SK-N-SH (cell line): ENCODE data around the gene GPR107. TPM values are rescaled to one million over a fixed set of nuclear protein-coding genes. Genes with fewer than 3 reads are reported as not detected.
"Not testable (repeated sequence)": the region's sequence is repeated elsewhere in the genome, so short reads cannot be mapped to it uniquely, and the experiment has no call there.

Source experiments
- CTCF ChIA-PET: fragments of 300-600, 350-600 bp; formaldehyde crosslinking; extraction: SDS; loops from one replicate; lab custom pipeline; 2021; lab: Yijun Ruan, JAX
- POLR2A ChIA-PET: fragments of 350-600 bp; sonication (Branson Sonifier 250); formaldehyde crosslinking; extraction: SDS; loops from one replicate; lab custom pipeline; 2020; ENCODE audit warnings: antibody characterized with exemption, inconsistent platforms; lab: Yijun Ruan, JAX
- DNase-seq: peaks from one replicate; pipeline ENCODE4 v3.0.0; 2012
- H2AFZ ChIP-seq: fragments of 200-600 bp; sonication (generic); 2 replicates; pipeline ENCODE4 v1.8.1; 2016; ENCODE audit warnings: antibody characterized with exemption, mild to moderate bottlenecking, low read depth
- H3F3A ChIP-seq: fragments of 200-600 bp; sonication (generic); replicated peaks from 2 replicates; pipeline ENCODE3; 2016; ENCODE audit warnings: antibody characterized with exemption, mild to moderate bottlenecking; ENCODE audit not compliant: insufficient read depth
- H3K27ac ChIP-seq, 2 experiments: fragments of 200-500 bp in 1 of 2; fragments of 200-600 bp in 1 of 2; sonication (Bioruptor generic) in 1 of 2; sonication (generic), shearing (Covaris generic) in 1 of 2; 2 replicates each; pipeline versions ENCODE4 v1.5.1 to v1.6.1; 2014 to 2016; ENCODE audit warnings: low read depth in 2 of 2, inconsistent platforms in 1 of 2, low read length in 1 of 2, mild to moderate bottlenecking in 1 of 2, mixed read lengths in 1 of 2
- H3K27me3 ChIP-seq: fragments of 200-600 bp; sonication (generic), shearing (Covaris generic); 2 replicates; pipeline ENCODE4 v1.6.1; 2016; ENCODE audit warnings: mixed run types; ENCODE audit not compliant: insufficient read depth
- H3K36me3 ChIP-seq, 2 experiments: fragments of 200-500 bp in 1 of 2; fragments of 200-600 bp in 1 of 2; sonication (Bioruptor generic) in 1 of 2; sonication (generic) in 1 of 2; replicated peaks in 1 of 2; 2 replicates each; pipeline versions ENCODE3 to v1.5.1; 2014 to 2016; ENCODE audit warnings: low read length in 1 of 2, mild to moderate bottlenecking in 1 of 2; ENCODE audit not compliant: insufficient read depth in 2 of 2, control insufficient read depth in 1 of 2
- H3K4me1 ChIP-seq, 2 experiments: fragments of 200-500 bp in 1 of 2; fragments of 200-600 bp in 1 of 2; sonication (Bioruptor generic) in 1 of 2; sonication (generic), shearing (Covaris generic) in 1 of 2; 2 replicates each; pipeline versions ENCODE4 v1.5.1 to v1.6.1; 2014 to 2016; ENCODE audit warnings: low read depth in 1 of 2, low read length in 1 of 2, mixed run types in 1 of 2; ENCODE audit not compliant: insufficient read depth in 2 of 2, control insufficient read depth in 1 of 2
- H3K4me2 ChIP-seq: fragments of 200-600 bp; sonication (generic), shearing (Covaris generic); 2 replicates; pipeline ENCODE4 v1.6.1; 2017; ENCODE audit warnings: mixed run types
- H3K4me3 ChIP-seq, 2 experiments: fragments of 200-500 bp in 1 of 2; fragments of 200-600 bp in 1 of 2; sonication (Bioruptor generic) in 1 of 2; sonication (generic), shearing (Covaris generic) in 1 of 2; 2 replicates each; pipeline versions ENCODE4 v1.5.1 to v1.8.1; 2014 to 2016; ENCODE audit warnings: low read depth in 2 of 2, inconsistent platforms in 1 of 2, low read length in 1 of 2, mild to moderate bottlenecking in 1 of 2, mixed read lengths in 1 of 2, moderate library complexity in 1 of 2
- H3K79me2 ChIP-seq: fragments of 200-600 bp; sonication (generic); 2 replicates; pipeline ENCODE4 v1.8.1; 2017; ENCODE audit warnings: mild to moderate bottlenecking; ENCODE audit not compliant: insufficient read depth
- H3K9ac ChIP-seq: fragments of 200-600 bp; sonication (generic); 2 replicates; pipeline ENCODE4 v1.6.1; 2017; ENCODE audit warnings: mixed run types
- H3K9me2 ChIP-seq: fragments of 200-600 bp; sonication (generic); 2 replicates; pipeline ENCODE4 v1.6.1; 2017; ENCODE audit warnings: mixed run types
- H3K9me3 ChIP-seq: fragments of 200-600 bp; sonication (generic); 2 replicates; pipeline ENCODE4 v1.6.1; 2017; ENCODE audit warnings: mixed run types, mild to moderate bottlenecking, moderate library complexity
- H4K20me1 ChIP-seq: fragments of 200-600 bp; sonication (generic); 2 replicates; pipeline ENCODE4 v1.6.1; 2017; ENCODE audit warnings: mild to moderate bottlenecking, mixed run types; ENCODE audit not compliant: insufficient read depth
- CHD2 ChIP-seq: fragments of 150-350 bp; IDR thresholded peaks from 2 replicates; pipeline ENCODE4 v1.6.1; 2018; ENCODE audit warnings: low read length; ENCODE audit not compliant: partially characterized antibody
- JUND ChIP-seq: IDR thresholded peaks from 2 replicates; pipeline ENCODE4 v1.4.0; 2012
- NRF1 ChIP-seq: IDR thresholded peaks from 2 replicates; pipeline ENCODE4 v1.6.1; 2012; ENCODE audit warnings: low read depth, mild to moderate bottlenecking, low read length
- POLR2AphosphoS5 ChIP-seq: IDR thresholded peaks from 2 replicates; pipeline ENCODE4 v1.6.1; 2012; ENCODE audit warnings: low read depth, low read length
- RCOR1 ChIP-seq: fragments of 150-350 bp; IDR thresholded peaks from 2 replicates; pipeline ENCODE4 v1.6.1; 2017; ENCODE audit warnings: antibody characterized with exemption, low read length
- RXRA ChIP-seq: IDR thresholded peaks from 2 replicates; pipeline ENCODE4 v1.4.0; 2012; ENCODE audit warnings: low read depth, mild to moderate bottlenecking, borderline replicate concordance
- WGBS: methylation state at CpG from one replicate; pipeline ENCODE4 v1.1.6; 2017; ENCODE audit warnings: low lambda C conversion rate; 5-methylcytosine and 5-hydroxymethylcytosine counted together
- polyA plus RNA-seq, 3 experiments: library from polyadenylated mRNA; depleted of rRNA; stranded (reverse); fragments of >200 nt; gene quantifications; 2 replicates each; pipeline ENCODE4 v1.2.3, GENCODE V29; 2012
- TF ChIP-seq, protein P1 (sequence below): IDR thresholded peaks from 2 replicates; pipeline ENCODE4 v1.4.0; 2012; ENCODE audit warnings: low read depth, borderline replicate concordance
- TF ChIP-seq, protein P2 (sequence below): IDR thresholded peaks from 2 replicates; pipeline ENCODE4 v1.4.0; 2012; ENCODE audit warnings: low read depth

The GPR107 gene
- polyA plus RNA-seq, 1 of the 3 experiments (the other 2 are of a cell fraction), result 23.0 TPM

DNA sequence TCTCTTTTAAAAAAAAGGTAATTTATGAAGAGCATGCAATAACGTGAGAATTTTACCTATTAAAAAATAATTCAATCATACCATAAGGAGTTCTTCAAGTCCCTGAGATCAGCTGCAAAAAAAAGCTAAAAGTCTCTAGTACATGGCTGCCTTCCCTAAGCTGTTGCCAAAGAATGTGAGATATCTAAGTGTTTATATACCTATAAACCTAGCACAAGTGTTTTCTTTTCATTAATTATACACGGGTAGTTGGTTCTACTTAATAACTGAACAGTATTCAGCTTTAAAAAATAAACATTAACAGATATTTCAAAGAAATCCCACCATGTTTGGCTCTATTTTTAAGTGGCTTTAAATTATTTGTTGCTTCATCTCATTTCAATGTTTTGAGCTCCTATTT is 36.6 kb upstream of the GPR107 start:
- Histone ChIP-seq H3K9ac (peak overlapping the region; percentile 21; the same call in 1 of the 2 replicates), H3K9me3 (no peaks in the 10 kb centered on the region), H3K36me3 (peaks cover 0 to 4% of the 10 kb centered on the region in 2 experiments), H3K4me2 (no peak overlapping the region), H4K20me1 (peaks cover 17% of the 10 kb centered on the region; the same call in 1 of the 2 replicates), H3K79me2 (peaks cover 44% of the 10 kb centered on the region), H3F3A (peaks cover 10% of the 10 kb centered on the region), H2AFZ (no peak overlapping the region), H3K4me1 (no peaks in the 10 kb centered on the region; a peak in 1 of 4 replicates), H3K9me2 (no peaks in the 10 kb centered on the region), H3K4me3 (no peak overlapping the region), H3K27ac (peak overlapping the region in 1 of 2 experiments; percentile 77; a peak in 2 of 4 replicates), H3K27me3 (no peaks in the 10 kb centered on the region)
- ChIA-PET POLR2A (interaction anchor here (0.7 kb wide), 1 partner anchor 9 kb away, joined by 3 read pairs; no protein-coding TSS in a partner anchor), CTCF (interaction anchor here (0.7 to 0.9 kb wide), 2 partner anchors 10 to 15 kb away, joined by 3 read pairs; no protein-coding TSS in a partner anchor)
- no peak for DNase-seq
- WGBS, result 87% methylated on average over 2 of the region's 2 CpGs
- TF ChIP-seq POLR2AphosphoS5, result no peak
- TF ChIP-seq CHD2, result no peak
- TF ChIP-seq RXRA, result no peak
- TF ChIP-seq RCOR1, result no peak
- TF ChIP-seq, protein P1, sequence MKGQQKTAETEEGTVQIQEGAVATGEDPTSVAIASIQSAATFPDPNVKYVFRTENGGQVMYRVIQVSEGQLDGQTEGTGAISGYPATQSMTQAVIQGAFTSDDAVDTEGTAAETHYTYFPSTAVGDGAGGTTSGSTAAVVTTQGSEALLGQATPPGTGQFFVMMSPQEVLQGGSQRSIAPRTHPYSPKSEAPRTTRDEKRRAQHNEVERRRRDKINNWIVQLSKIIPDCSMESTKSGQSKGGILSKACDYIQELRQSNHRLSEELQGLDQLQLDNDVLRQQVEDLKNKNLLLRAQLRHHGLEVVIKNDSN, result no peak
- TF ChIP-seq, protein P2, sequence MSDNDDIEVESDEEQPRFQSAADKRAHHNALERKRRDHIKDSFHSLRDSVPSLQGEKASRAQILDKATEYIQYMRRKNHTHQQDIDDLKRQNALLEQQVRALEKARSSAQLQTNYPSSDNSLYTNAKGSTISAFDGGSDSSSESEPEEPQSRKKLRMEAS, result no peak

DNA sequence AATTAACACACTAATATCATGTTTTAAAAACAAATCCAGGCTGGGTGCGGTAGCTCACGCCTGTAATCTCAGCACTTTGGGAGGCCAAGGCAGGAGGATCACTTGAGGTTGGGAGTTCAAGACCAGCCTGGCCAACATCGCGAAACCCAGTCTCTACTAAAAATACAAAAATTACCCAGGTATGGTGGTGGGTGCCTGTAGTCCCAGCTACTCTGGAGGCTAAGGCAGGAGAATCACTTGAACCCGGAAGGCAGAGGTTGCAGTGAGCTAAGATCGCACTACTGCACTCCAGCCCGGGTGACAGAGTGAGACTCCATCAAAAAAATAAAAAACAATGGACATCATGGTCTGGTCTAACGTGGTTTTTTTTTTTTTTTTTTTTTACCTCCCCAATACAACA is 36.2 kb upstream of the GPR107 start:
- H3K9me2 ChIP-seq, H3K9me3 ChIP-seq, H3K4me3 ChIP-seq, H3F3A ChIP-seq, H2AFZ ChIP-seq, DNase-seq, H3K4me1 ChIP-seq, H3K9ac ChIP-seq, H3K4me2 ChIP-seq, H3K27me3 ChIP-seq, H3K36me3 ChIP-seq: not testable (repeated sequence)
- POLR2A ChIA-PET, result interaction anchor here (0.7 kb wide), 1 partner anchor 10 kb away, joined by 3 read pairs; no protein-coding TSS in a partner anchor
- peak overlapping the region in 1 of 2 experiments; percentile 77; a peak in 2 of 4 replicates for H3K27ac ChIP-seq
- peaks cover 20% of the 10 kb centered on the region for H4K20me1 ChIP-seq
- CTCF ChIA-PET, result interaction anchor here (0.7 to 0.9 kb wide), 2 partner anchors 10 to 15 kb away, joined by 3 read pairs; no protein-coding TSS in a partner anchor
- 93% methylated on average over 6 of the region's 8 CpGs for WGBS
- peaks cover 44% of the 10 kb centered on the region for H3K79me2 ChIP-seq

DNA sequence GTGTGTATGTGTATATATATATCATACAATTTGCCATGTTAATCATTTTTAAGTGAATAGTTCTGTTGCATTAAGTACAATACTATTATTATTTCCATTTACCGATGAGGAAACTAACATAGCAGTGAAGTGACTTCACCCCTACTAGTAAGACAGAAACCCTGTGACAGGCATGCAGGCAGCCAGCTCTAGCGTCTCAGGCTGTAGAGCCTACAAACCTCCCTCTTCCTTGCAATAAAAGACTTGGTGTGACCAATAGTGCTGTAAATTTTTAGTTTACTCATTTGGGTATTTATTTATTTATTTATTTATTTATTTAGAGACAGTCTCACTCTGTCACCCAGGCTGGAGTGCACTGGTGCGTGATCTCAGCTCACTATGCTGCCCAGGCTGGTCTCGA is 35.4 kb upstream of the GPR107 start:
- H3K36me3 ChIP-seq, result peaks cover 0 to 4% of the 10 kb centered on the region in 2 experiments
- no peaks in the 10 kb centered on the region for H3K9me2 ChIP-seq
- no peak overlapping the region for H3K9ac ChIP-seq
- H3K9me3 ChIP-seq, result no peaks in the 10 kb centered on the region
- H3K4me2 ChIP-seq, result no peak overlapping the region
- no peak for DNase-seq
- peaks cover 48% of the 10 kb centered on the region for H3K79me2 ChIP-seq
- H3K27ac ChIP-seq, result no peak overlapping the region
- no peaks in the 10 kb centered on the region for H3K27me3 ChIP-seq
- 93% methylated on average over 4 of the region's 4 CpGs for whole genome bisulfite sequencing
- TF ChIP-seq, protein P2, result no peak
- TF ChIP-seq NRF1 (no peak), JUND (no peak), RXRA (no peak)
- CTCF ChIA-PET, result interaction anchor here (1.1 kb wide), 1 partner anchor 12 kb away, joined by 3 read pairs; no protein-coding TSS in a partner anchor
- no peaks in the 10 kb centered on the region; a peak in 1 of 4 replicates for H3K4me1 ChIP-seq
- H3K4me3 ChIP-seq, result no peak overlapping the region
- H3F3A ChIP-seq, result peaks cover 10% of the 10 kb centered on the region
- POLR2A ChIA-PET, result no interaction called here
- H2AFZ ChIP-seq, result no peak overlapping the region
- H4K20me1 ChIP-seq, result peaks cover 25% of the 10 kb centered on the region
